ENCODE results near the gene MTMR12.

DNA sequence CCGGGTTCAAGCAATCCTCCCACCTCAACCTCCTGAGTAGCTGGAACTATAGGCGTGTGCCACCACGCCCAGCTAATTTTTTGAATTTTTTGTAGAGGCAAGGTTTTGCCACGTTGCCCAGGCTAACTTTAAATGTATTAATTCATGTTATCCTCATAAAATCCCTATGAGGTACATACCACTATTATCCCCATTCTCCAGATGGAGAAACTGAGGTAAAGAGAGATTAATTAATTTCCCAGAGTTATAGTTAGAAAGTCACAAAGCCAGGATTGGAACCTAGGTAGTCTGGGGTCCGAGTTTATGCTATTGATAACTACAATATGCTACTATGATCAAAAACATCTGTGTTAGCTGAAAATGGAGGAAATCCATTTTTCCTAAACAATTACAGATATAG lies 106.7 kb downstream of the MTMR12 start:
- no peak for TF ChIP-seq POLR2A (IDR thresholded peaks at IDR 0.05; ENCODE audit: low read length)
- no peak for TF ChIP-seq GATA1 (IDR thresholded peaks at IDR 0.05; ENCODE audit: low read depth, low read length)
